GM19395 (cell line): Measurements from ENCODE around the gene IL17RE.
"Not testable (repeated sequence)": the region's sequence is repeated elsewhere in the genome, so short reads cannot be mapped to it uniquely, and the experiment has no call there.

ENCODE experiments used
- ATAC-seq: cut with Tn5 transposase; IDR thresholded peaks from one replicate; pipeline ENCODE4 v1.9.1; 2021; ENCODE audit warnings: mild to moderate bottlenecking, moderate library complexity; ENCODE audit not compliant: unreplicated experiment

Gene IL17RE

GRCh38 chr3:9902372-9903237 is at the start of gene IL17RE:
Gene IL17RE, plus strand, starts transcription at chr3:9902848. Its CDS starts 85 bp downstream, at chr3:9902933.
- ATAC-seq, result no peak

- not testable (repeated sequence) for ATAC-seq
Measured at GRCh38 chr3:9854291-9854940, 48.2 kb upstream of the IL17RE start.

- ATAC-seq, result no peak
Measured at GRCh38 chr3:9855594-9855993, 47.1 kb upstream of the IL17RE start.

- ATAC-seq, result no peak
Measured at GRCh38 chr3:9859530-9860025, 43.1 kb upstream of the IL17RE start.

GRCh38 chr3:9861201-9861600 is 41.4 kb upstream of the IL17RE start:
- no peak for ATAC-seq

GRCh38 chr3:9861626-9862130 is 41.0 kb upstream of the IL17RE start:
- no peak for ATAC-seq

GRCh38 chr3:9862391-9863057 is 40.1 kb upstream of the IL17RE start:
- no peak for ATAC-seq

- ATAC-seq, result no peak
Measured at GRCh38 chr3:9863058-9863772, 39.4 kb upstream of the IL17RE start.

GRCh38 chr3:9864200-9864927 is 38.3 kb upstream of the IL17RE start:
- no peak for ATAC-seq

GRCh38 chr3:9865125-9865637 is 37.5 kb upstream of the IL17RE start:
- ATAC-seq, result not testable (repeated sequence)

- no peak for ATAC-seq
Measured at GRCh38 chr3:9866639-9867038, 36.0 kb upstream of the IL17RE start.

- ATAC-seq, result no peak
Measured at GRCh38 chr3:9867106-9867505, 35.5 kb upstream of the IL17RE start.

GRCh38 chr3:9869955-9870354 is 32.7 kb upstream of the IL17RE start:
- ATAC-seq, result no peak

GRCh38 chr3:9870978-9871377 is 31.7 kb upstream of the IL17RE start:
- no peak for ATAC-seq

GRCh38 chr3:9872067-9872466 is 30.6 kb upstream of the IL17RE start:
- ATAC-seq, result not testable (repeated sequence)

GRCh38 chr3:9875448-9875847 is 27.2 kb upstream of the IL17RE start:
- ATAC-seq, result no peak

GRCh38 chr3:9876255-9876654 is 26.4 kb upstream of the IL17RE start:
- ATAC-seq, result not testable (repeated sequence)

- ATAC-seq, result no peak
Measured at GRCh38 chr3:9876991-9877390, 25.7 kb upstream of the IL17RE start.

GRCh38 chr3:9878700-9879099 is 23.9 kb upstream of the IL17RE start:
- no peak for ATAC-seq
